H1 (cell line): ENCODE measurements around the gene PSMA5. TPM values are rescaled to one million over a fixed set of nuclear protein-coding genes. Genes with fewer than 3 reads are reported as not detected.

Source experiments
- CTCF ChIA-PET: fragments of 300-600 bp; sonication (Branson Sonifier 250); formaldehyde crosslinking; loops from one replicate; lab custom pipeline; 2021; ENCODE audit not compliant: partially characterized antibody; lab: Charles Lee
- POLR2A ChIA-PET: fragments of 300-600 bp; sonication (Branson Sonifier 250); formaldehyde crosslinking; loops from one replicate; lab custom pipeline; 2021; ENCODE audit warnings: inconsistent platforms; ENCODE audit not compliant: partially characterized antibody; lab: Charles Lee
- DNase-seq, 2 experiments: peaks; one replicate each; pipeline versions ENCODE4 v3.0.0 to v3.0.0-alpha.2; 2010 to 2022; ENCODE audit warnings: low spot score in 2 of 2, low read depth in 1 of 2, mixed read lengths in 1 of 2
- FAIRE-seq: peaks from 2 replicates; lab custom pipeline; 2011; peaks lifted over from hg19 to GRCh38; lab: Jason Lieb, UNC
- H2AFZ ChIP-seq: 2 replicates; pipeline ENCODE4 v1.8.1; 2012; ENCODE audit warnings: low read length, inconsistent platforms
- H2AK5ac ChIP-seq: 2 replicates; pipeline ENCODE4 v1.6.1; 2013; ENCODE audit warnings: low read depth, low read length
- H2BK120ac ChIP-seq: replicated peaks from 2 replicates; pipeline ENCODE3; 2013; ENCODE audit warnings: low read depth, low read length, inconsistent platforms
- H2BK12ac ChIP-seq: 2 replicates; pipeline ENCODE4 v1.6.1; 2013; ENCODE audit warnings: low read depth, low read length
- H2BK15ac ChIP-seq: 2 replicates; pipeline ENCODE4 v1.6.1; 2013; ENCODE audit warnings: low read length
- H2BK20ac ChIP-seq: 2 replicates; pipeline ENCODE4 v1.6.1; 2013; ENCODE audit warnings: low read length
- H2BK5ac ChIP-seq: 2 replicates; pipeline ENCODE4 v1.6.1; 2013; ENCODE audit warnings: low read depth, low read length
- H3K14ac ChIP-seq: 2 replicates; pipeline ENCODE4 v1.6.1; 2013; ENCODE audit warnings: inconsistent platforms; ENCODE audit not compliant: insufficient read length
- H3K18ac ChIP-seq: 2 replicates; pipeline ENCODE4 v1.6.1; 2013; ENCODE audit warnings: low read length; ENCODE audit errors: extremely low read depth
- H3K23ac ChIP-seq: 2 replicates; pipeline ENCODE4 v1.6.1; 2013; ENCODE audit warnings: inconsistent platforms; ENCODE audit not compliant: insufficient read length
- H3K23me2 ChIP-seq: 2 replicates; pipeline ENCODE4 v1.6.1; 2013; ENCODE audit warnings: low read depth, low read length
- H3K27ac ChIP-seq: 2 replicates; pipeline ENCODE4 v1.6.1; 2011; ENCODE audit warnings: low read depth, low read length, inconsistent platforms
- H3K27me3 ChIP-seq, 4 experiments: replicated peaks in 1 of 4; 1 replicate in 1 of 4; 2 replicates in 3 of 4; pipeline versions ENCODE4 v1.6.1 to v1.8.1; 2011 to 2013; ENCODE audit warnings: low read length in 3 of 4, mild to moderate bottlenecking in 3 of 4, inconsistent platforms in 2 of 4, mixed read lengths in 2 of 4, moderate library complexity in 1 of 4; ENCODE audit not compliant: control insufficient read depth in 3 of 4, insufficient read depth in 3 of 4; ENCODE audit errors: extremely low read depth in 1 of 4
- H3K36me3 ChIP-seq, 4 experiments: 2 replicates each; pipeline versions ENCODE4 v1.6.1 to v1.8.1; 2011 to 2013; ENCODE audit warnings: mild to moderate bottlenecking in 4 of 4, low read length in 3 of 4, moderate library complexity in 2 of 4, control low read depth in 1 of 4, inconsistent platforms in 1 of 4; ENCODE audit not compliant: insufficient read depth in 4 of 4, control insufficient read depth in 2 of 4
- H3K4ac ChIP-seq: replicated peaks from 2 replicates; pipeline ENCODE3; 2013; ENCODE audit warnings: low read length, low read depth, mixed read lengths, inconsistent platforms; ENCODE audit not compliant: insufficient read length
- H3K4me1 ChIP-seq, 4 experiments: replicated peaks in 1 of 4; 1 replicate in 1 of 4; 2 replicates in 3 of 4; pipeline versions ENCODE4 v1.6.1 to v1.8.1; 2011 to 2013; ENCODE audit warnings: low read length in 3 of 4, inconsistent platforms in 2 of 4, mixed read lengths in 1 of 4; ENCODE audit not compliant: insufficient read depth in 4 of 4, control insufficient read depth in 3 of 4
- H3K4me2 ChIP-seq, 2 experiments: 2 replicates each; pipeline versions ENCODE4 v1.6.1 to v1.8.1; 2011 to 2013; ENCODE audit warnings: low read depth in 2 of 2, low read length in 2 of 2, control low read depth in 1 of 2, inconsistent platforms in 1 of 2, mild to moderate bottlenecking in 1 of 2; ENCODE audit not compliant: insufficient read depth in 1 of 2
- H3K4me3 ChIP-seq, 4 experiments: fragments of 200-600, 300-600 bp in 1 of 4; sonication (generic), shearing (Covaris generic), sonication (Bioruptor Twin) in 1 of 4; 2 replicates each; pipeline versions ENCODE4 v1.5.1 to v1.8.1; 2011 to 2016; ENCODE audit warnings: low read length in 4 of 4, low read depth in 3 of 4, control low read depth in 2 of 4, inconsistent platforms in 2 of 4, mild to moderate bottlenecking in 2 of 4, mixed read lengths in 1 of 4, moderate library complexity in 1 of 4; ENCODE audit not compliant: insufficient read depth in 2 of 4; ENCODE audit errors: extremely low read depth in 1 of 4
- H3K56ac ChIP-seq: replicated peaks from 2 replicates; pipeline ENCODE3; 2013; ENCODE audit warnings: low read depth, mild to moderate bottlenecking, mixed read lengths, low read length, inconsistent platforms; ENCODE audit not compliant: insufficient read length
- H3K79me1 ChIP-seq: 2 replicates; pipeline ENCODE4 v1.6.1; 2013; ENCODE audit warnings: low read depth, low read length, control low read depth
- H3K79me2 ChIP-seq, 2 experiments: 2 replicates each; pipeline versions ENCODE4 v1.6.1 to v1.8.1; 2012 to 2013; ENCODE audit warnings: low read length in 2 of 2, mild to moderate bottlenecking in 2 of 2, inconsistent platforms in 1 of 2; ENCODE audit not compliant: insufficient read depth in 2 of 2, control insufficient read depth in 1 of 2
- H3K9ac ChIP-seq, 4 experiments: replicated peaks in 1 of 4; 1 replicate in 1 of 4; 2 replicates in 3 of 4; pipeline versions ENCODE4 v1.6.1 to v1.8.1; 2011 to 2013; ENCODE audit warnings: low read depth in 3 of 4, low read length in 3 of 4, control low read depth in 2 of 4, mild to moderate bottlenecking in 2 of 4, moderate library complexity in 2 of 4, inconsistent platforms in 1 of 4; ENCODE audit errors: extremely low read depth in 1 of 4
- H3K9me3 ChIP-seq, 2 experiments: 2 replicates each; pipeline versions ENCODE4 v1.6.1 to v1.8.1; 2012 to 2013; ENCODE audit warnings: mild to moderate bottlenecking in 2 of 2, moderate library complexity in 2 of 2, control low read depth in 1 of 2, inconsistent platforms in 1 of 2, low read depth in 1 of 2, low read length in 1 of 2, mixed read lengths in 1 of 2; ENCODE audit not compliant: insufficient read depth in 2 of 2
- H4K20me1 ChIP-seq, 2 experiments: replicated peaks in 1 of 2; 2 replicates each; pipeline versions ENCODE3 to v1.8.1; 2011 to 2013; ENCODE audit warnings: inconsistent platforms in 2 of 2, low read length in 2 of 2, mild to moderate bottlenecking in 1 of 2; ENCODE audit not compliant: insufficient read depth in 2 of 2, control insufficient read depth in 1 of 2
- H4K5ac ChIP-seq: 2 replicates; pipeline ENCODE4 v1.6.1; 2013; ENCODE audit warnings: low read length, low read depth, mixed read lengths, inconsistent platforms; ENCODE audit not compliant: insufficient read length
- H4K8ac ChIP-seq: 2 replicates; pipeline ENCODE4 v1.8.0; 2013; ENCODE audit warnings: mild to moderate bottlenecking, moderate library complexity, low read length, inconsistent platforms; ENCODE audit not compliant: insufficient read depth; ENCODE audit errors: extremely low read depth
- H4K91ac ChIP-seq: replicated peaks from 2 replicates; pipeline ENCODE3; 2013; ENCODE audit warnings: low read length, mixed read lengths, inconsistent platforms; ENCODE audit not compliant: insufficient read length
- CBX5 ChIP-seq: fragments of 300-800, 300-1000 bp; sonication (generic); IDR thresholded peaks from 2 replicates; pipeline ENCODE4 v1.7.1; 2016; ENCODE audit warnings: antibody characterized with exemption, low read length, low read depth
- JUN ChIP-seq: IDR thresholded peaks from 2 replicates; pipeline ENCODE4 v1.6.1; 2011; ENCODE audit warnings: low read depth, mild to moderate bottlenecking, improper control_type of control experiment, low read length
- POLR2A ChIP-seq, 2 experiments: IDR thresholded peaks; 1 replicate in 1 of 2; 2 replicates in 1 of 2; pipeline ENCODE4 v1.6.1; 2011; ENCODE audit warnings: low read depth in 2 of 2, low read length in 2 of 2, mild to moderate bottlenecking in 2 of 2; ENCODE audit errors: control extremely low read depth in 1 of 2
- RAD21 ChIP-seq, 2 experiments: IDR thresholded peaks in 1 of 2; conservative IDR thresholded peaks in 1 of 2; 2 replicates each; pipeline ENCODE4 v1.6.1; 2011; ENCODE audit warnings: low read depth in 2 of 2, low read length in 2 of 2, improper control_type of control experiment in 1 of 2, inconsistent platforms in 1 of 2, mild to moderate bottlenecking in 1 of 2, moderate library complexity in 1 of 2
- TBP ChIP-seq: IDR thresholded peaks from 2 replicates; pipeline ENCODE4 v1.6.1; 2011; ENCODE audit warnings: low read depth, low read length, improper control_type of control experiment
- WGBS, 2 experiments: shearing (Covaris generic) in 1 of 2; methylation state at CpG; one replicate each; pipeline versions ENCODE4 v1.1.6 to v1.1.7; 2013 to 2015; ENCODE audit warnings: low lambda C conversion rate in 2 of 2, mixed read lengths in 2 of 2, inconsistent platforms in 1 of 2, low coverage in 1 of 2, missing lambda C conversion rate in 1 of 2; ENCODE audit not compliant: insufficient replicate concordance in 2 of 2, insufficient coverage in 1 of 2, insufficient read length in 1 of 2; ENCODE audit errors: extremely low coverage in 1 of 2, missing lambda C conversion rate in 1 of 2; 5-methylcytosine and 5-hydroxymethylcytosine counted together
- polyA plus RNA-seq, 7 experiments: library from polyadenylated mRNA; depleted of rRNA in 3 of 7; stranded (reverse) in 5 of 7; unstranded in 2 of 7; fragments of >200 nt in 5 of 7; fragments of 200-250 nt in 2 of 7; gene quantifications; 1 replicate in 5 of 7; 2 replicates in 1 of 7; 4 replicates in 1 of 7; pipeline versions ENCODE4 v1.2.1 to v1.2.3, GENCODE V29; 2011 to 2013; ENCODE audit warnings: missing spikeins in 2 of 7, mixed read lengths in 2 of 7
- total RNA-seq: library from RNA; stranded (reverse); fragmentation: NEBNext Ultra II Directional; extraction: Animal tissue kit (Norgen Biotek cat#: 25700); gene quantifications from 2 replicates; pipeline ENCODE4 v1.2.1, GENCODE V29; 2021
- TF ChIP-seq, protein P1 (sequence below): IDR thresholded peaks from 2 replicates; pipeline ENCODE4 v1.6.1; 2011; ENCODE audit warnings: low read depth, mild to moderate bottlenecking, low read length; ENCODE audit not compliant: insufficient read depth

Gene PSMA5
- total and polyA plus RNA-seq, 2 of the 8 experiments (the other 6 are each of a cell fraction or from before 2014, with no cell fraction given) = 140 to 166 TPM

DNA sequence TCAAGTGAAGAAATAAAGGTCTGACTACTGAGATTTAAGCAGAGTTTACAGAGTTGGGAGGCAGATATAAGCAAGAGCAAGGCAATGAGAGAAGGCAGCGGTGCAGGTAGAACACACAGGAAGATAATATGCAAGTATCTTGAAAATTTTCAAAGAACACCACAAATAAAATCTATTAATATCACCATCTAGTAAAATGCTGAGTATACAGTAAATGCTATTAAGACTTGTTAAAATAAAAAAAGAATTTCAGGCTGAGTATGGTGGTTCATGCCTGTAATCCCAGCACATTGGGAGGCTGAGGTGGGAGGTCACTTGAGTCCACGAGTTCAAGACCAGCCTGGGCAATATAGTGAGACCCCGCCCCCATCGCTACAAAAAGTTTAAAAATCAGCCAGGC, 48.5 kb downstream of the PSMA5 start:
- H2BK5ac ChIP-seq = no peak overlapping the region
- H3K4me3 ChIP-seq = no peak overlapping the region
- no peak for DNase-seq
- H2BK20ac ChIP-seq = no peak overlapping the region
- H3K4me1 ChIP-seq = peaks cover 0 to 3% (median 0%) of the 10 kb centered on the region in 4 experiments; a peak in 2 of 7 replicates
- POLR2A ChIA-PET = no interaction called here
- no peak overlapping the region for H2BK120ac ChIP-seq
- H3K23me2 ChIP-seq = no peaks in the 10 kb centered on the region
- no peak overlapping the region for H3K4ac ChIP-seq
- no peak overlapping the region for H2BK15ac ChIP-seq
- no peak overlapping the region for H3K56ac ChIP-seq
- H4K8ac ChIP-seq = no peak overlapping the region
- 91% methylated on average over 4 of the region's 4 CpGs; no CpG with 5 or more reads in 1 of the 2 experiments for WGBS, 2 experiments
- no peak overlapping the region for H2AK5ac ChIP-seq
- no peak overlapping the region for H3K4me2 ChIP-seq
- no peak overlapping the region for H3K18ac ChIP-seq
- H3K23ac ChIP-seq = no peak overlapping the region
- no peak overlapping the region for H3K9ac ChIP-seq
- CTCF ChIA-PET = interaction anchor here (0.9 kb wide), 1 partner anchor 81 kb away, joined by 3 read pairs; no protein-coding TSS in a partner anchor
- FAIRE-seq = no peak
- peaks cover 3 to 83% of the 10 kb centered on the region in 2 experiments; a peak in 3 of 4 replicates for H3K79me2 ChIP-seq
- no peak overlapping the region for H2AFZ ChIP-seq
- H2BK12ac ChIP-seq = no peak overlapping the region
- H3K27me3 ChIP-seq = no peaks in the 10 kb centered on the region
- no peak overlapping the region for H4K5ac ChIP-seq
- H3K14ac ChIP-seq = no peak overlapping the region
- no peaks in the 10 kb centered on the region for H3K36me3 ChIP-seq
- peaks cover 3% of the 10 kb centered on the region; the same call in 1 of the 2 replicates for H3K79me1 ChIP-seq
- no peak for TF ChIP-seq TBP
- TF ChIP-seq CBX5 = no peak
- TF ChIP-seq, protein P1, sequence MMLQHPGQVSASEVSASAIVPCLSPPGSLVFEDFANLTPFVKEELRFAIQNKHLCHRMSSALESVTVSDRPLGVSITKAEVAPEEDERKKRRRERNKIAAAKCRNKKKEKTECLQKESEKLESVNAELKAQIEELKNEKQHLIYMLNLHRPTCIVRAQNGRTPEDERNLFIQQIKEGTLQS = no peak
- no peak for TF ChIP-seq RAD21 (IDR thresholded peaks at IDR 0.05 in 1 of 2, conservative IDR thresholded peaks at IDR 0.05 in 1 of 2; ENCODE audit: low read depth in 2 of 2, low read length in 2 of 2)
- TF ChIP-seq POLR2A (IDR thresholded peaks at IDR 0.05; ENCODE audit: control extremely low read depth in 1 of 2, low read depth in 2 of 2, low read length in 2 of 2) = no peak
- TF ChIP-seq JUN = no peak
- H3K27ac ChIP-seq = no peak overlapping the region
- H4K20me1 ChIP-seq = peaks cover 0 to 5% of the 10 kb centered on the region in 2 experiments
- no peak overlapping the region for H4K91ac ChIP-seq
- no peaks in the 10 kb centered on the region for H3K9me3 ChIP-seq
